ENCODE data around the gene UTP14C.

UTP14C gene

GRCh38 chr13:52036037-52036436 lies 11.5 kb downstream of the UTP14C start:
- H2AFZ ChIP-seq (ENCODE audit: low read depth) = no peak overlapping the region
- no peaks in the 10 kb centered on the region for H3K79me2 ChIP-seq (ENCODE audit: insufficient read depth, low read depth)
- no peak overlapping the region for H3K4me2 ChIP-seq
- H3K27me3 ChIP-seq (ENCODE audit: insufficient read depth, low read depth) = no peaks in the 10 kb centered on the region
- H4K20me1 ChIP-seq (ENCODE audit: insufficient read depth) = no peaks in the 10 kb centered on the region
- no peak overlapping the region for H3K27ac ChIP-seq
- no peaks in the 10 kb centered on the region for H3K36me3 ChIP-seq (ENCODE audit: insufficient read depth)
- H3K4me3 ChIP-seq (IDR thresholded peaks at IDR 0.05; ENCODE audit: insufficient read depth, low read depth, low read length) = no peak overlapping the region
- H3K4me1 ChIP-seq (ENCODE audit: low read depth, poor library complexity, severe bottlenecking) = no peaks in the 10 kb centered on the region
- TF ChIP-seq CTCF (conservative IDR thresholded peaks at IDR 0.05; ENCODE audit: low read depth, low read length) = no peak
- no peak overlapping the region for H3K9ac ChIP-seq

GRCh38 chr13:52043675-52044074 lies 19.2 kb downstream of the UTP14C start:
- Histone ChIP-seq H3K27ac (no peak overlapping the region), H2AFZ (ENCODE audit: low read depth) (no peak overlapping the region), H3K4me2 (no peak overlapping the region), H3K4me3 (IDR thresholded peaks at IDR 0.05; ENCODE audit: insufficient read depth, low read depth, low read length) (no peak overlapping the region), H3K79me2 (ENCODE audit: insufficient read depth, low read depth) (no peaks in the 10 kb centered on the region), H3K27me3 (ENCODE audit: insufficient read depth, low read depth) (no peaks in the 10 kb centered on the region), H4K20me1 (ENCODE audit: insufficient read depth) (no peaks in the 10 kb centered on the region), H3K9ac (no peak overlapping the region), H3K4me1 (ENCODE audit: low read depth, poor library complexity, severe bottlenecking) (no peaks in the 10 kb centered on the region), H3K36me3 (ENCODE audit: insufficient read depth) (no peaks in the 10 kb centered on the region)
- TF ChIP-seq CTCF (conservative IDR thresholded peaks at IDR 0.05; ENCODE audit: low read depth, low read length) = no peak

DNA sequence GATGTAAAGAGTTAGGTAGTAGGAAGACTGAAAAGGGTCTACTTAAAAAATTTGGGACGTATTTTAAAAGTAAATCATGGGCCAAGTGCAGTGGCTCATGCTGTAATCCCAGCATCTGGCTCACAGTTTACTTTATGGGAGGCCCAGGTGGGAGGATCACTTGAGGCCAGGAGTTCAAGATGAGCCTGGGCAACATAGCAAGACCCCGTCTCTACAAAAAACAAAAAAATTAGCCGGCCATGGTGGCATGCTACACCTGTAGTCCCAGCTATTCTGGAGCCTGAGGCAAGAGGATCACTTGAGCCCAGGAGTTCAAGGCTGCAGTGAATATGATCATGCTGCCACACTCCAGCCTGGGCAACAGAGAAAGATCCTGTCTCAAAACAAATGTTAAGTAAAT lies 23.0 kb downstream of the UTP14C start:
- no peaks in the 10 kb centered on the region for H4K20me1 ChIP-seq (ENCODE audit: insufficient read depth)
- no peak overlapping the region for H3K4me2 ChIP-seq
- TF ChIP-seq CTCF (conservative IDR thresholded peaks at IDR 0.05; ENCODE audit: low read depth, low read length) = no peak
- no peak overlapping the region for H3K9ac ChIP-seq
- no peaks in the 10 kb centered on the region for H3K27me3 ChIP-seq (ENCODE audit: insufficient read depth, low read depth)
- H3K36me3 ChIP-seq (ENCODE audit: insufficient read depth) = no peaks in the 10 kb centered on the region
- no peaks in the 10 kb centered on the region for H3K4me1 ChIP-seq (ENCODE audit: low read depth, poor library complexity, severe bottlenecking)
- H3K4me3 ChIP-seq (IDR thresholded peaks at IDR 0.05; ENCODE audit: insufficient read depth, low read depth, low read length) = no peak overlapping the region
- no peaks in the 10 kb centered on the region for H3K79me2 ChIP-seq (ENCODE audit: insufficient read depth, low read depth)
- H2AFZ ChIP-seq (ENCODE audit: low read depth) = no peak overlapping the region
- no peak overlapping the region for H3K27ac ChIP-seq

- Histone ChIP-seq H2AFZ (ENCODE audit: low read depth) (no peak overlapping the region), H3K4me2 (no peak overlapping the region), H3K9ac (no peak overlapping the region), H3K36me3 (ENCODE audit: insufficient read depth) (no peaks in the 10 kb centered on the region), H3K4me1 (ENCODE audit: low read depth, poor library complexity, severe bottlenecking) (no peaks in the 10 kb centered on the region), H3K27me3 (ENCODE audit: insufficient read depth, low read depth) (no peaks in the 10 kb centered on the region), H3K4me3 (IDR thresholded peaks at IDR 0.05; ENCODE audit: insufficient read depth, low read depth, low read length) (no peak overlapping the region), H3K79me2 (ENCODE audit: insufficient read depth, low read depth) (no peaks in the 10 kb centered on the region), H3K27ac (no peak overlapping the region), H4K20me1 (ENCODE audit: insufficient read depth) (no peaks in the 10 kb centered on the region)
- TF ChIP-seq CTCF (conservative IDR thresholded peaks at IDR 0.05; ENCODE audit: low read depth, low read length) = no peak
Measured at GRCh38 chr13:52048516-52048915, 24.0 kb downstream of the UTP14C start.

GRCh38 chr13:52051400-52051799 lies 26.9 kb downstream of the UTP14C start:
- H3K4me1 ChIP-seq (ENCODE audit: low read depth, poor library complexity, severe bottlenecking) = no peaks in the 10 kb centered on the region
- H3K27ac ChIP-seq = no peak overlapping the region
- H3K27me3 ChIP-seq (ENCODE audit: insufficient read depth, low read depth) = no peaks in the 10 kb centered on the region
- H3K9ac ChIP-seq = no peak overlapping the region
- TF ChIP-seq CTCF (conservative IDR thresholded peaks at IDR 0.05; ENCODE audit: low read depth, low read length) = no peak
- H4K20me1 ChIP-seq (ENCODE audit: insufficient read depth) = no peaks in the 10 kb centered on the region
- H2AFZ ChIP-seq (ENCODE audit: low read depth) = no peak overlapping the region
- H3K4me2 ChIP-seq = no peak overlapping the region
- no peak overlapping the region for H3K4me3 ChIP-seq (IDR thresholded peaks at IDR 0.05; ENCODE audit: insufficient read depth, low read depth, low read length)
- no peaks in the 10 kb centered on the region for H3K79me2 ChIP-seq (ENCODE audit: insufficient read depth, low read depth)
- H3K36me3 ChIP-seq (ENCODE audit: insufficient read depth) = no peaks in the 10 kb centered on the region

Measured in KMS-11 (cell line).